ENCODE data around the gene ZSWIM8.

Gene ZSWIM8

GRCh38 chr10:73838008-73838567, 52.7 kb downstream of the ZSWIM8 start:
- Histone ChIP-seq H3K9me3 (ENCODE audit: control insufficient read depth, insufficient read depth, low read depth, low read length) (no peaks in the 10 kb centered on the region), H3K4me3 (ENCODE audit: low read depth, low read length) (no peak overlapping the region), H3K36me3 (ENCODE audit: control insufficient read depth in 2 of 2, insufficient read depth in 1 of 2, low read length in 2 of 2) (peaks cover 0 to 64% of the 10 kb centered on the region in 2 experiments; a peak in 2 of 3 replicates), H3K4me1 (ENCODE audit: control insufficient read depth, insufficient read depth, low read length) (no peaks in the 10 kb centered on the region), H3K27ac (ENCODE audit: extremely low read depth, low read depth, low read length) (no peak overlapping the region)
- ChIA-PET POLR2A (no interaction called here), CTCF (interaction anchor here (1.1 to 1.2 kb wide), 3 partner anchors 9 to 42 kb away, joined by 3 read pairs; no protein-coding TSS in a partner anchor)
- TF ChIP-seq ZNF24 (tag by site-specific recombination; IDR thresholded peaks at IDR 0.05) (no peak), ZNF341 (tag by site-specific recombination; IDR thresholded peaks at IDR 0.05; ENCODE audit: low read depth) (no peak), ZNF548 (tag by site-specific recombination; IDR thresholded peaks at IDR 0.05) (no peak), ZNF768 (tag by site-specific recombination; IDR thresholded peaks at IDR 0.05) (peak; percentile 95), IKZF3 (tag by site-specific recombination; IDR thresholded peaks at IDR 0.05) (no peak), ZNF48 (tag by site-specific recombination; IDR thresholded peaks at IDR 0.05) (no peak)
- TF ChIP-seq, protein P1, sequence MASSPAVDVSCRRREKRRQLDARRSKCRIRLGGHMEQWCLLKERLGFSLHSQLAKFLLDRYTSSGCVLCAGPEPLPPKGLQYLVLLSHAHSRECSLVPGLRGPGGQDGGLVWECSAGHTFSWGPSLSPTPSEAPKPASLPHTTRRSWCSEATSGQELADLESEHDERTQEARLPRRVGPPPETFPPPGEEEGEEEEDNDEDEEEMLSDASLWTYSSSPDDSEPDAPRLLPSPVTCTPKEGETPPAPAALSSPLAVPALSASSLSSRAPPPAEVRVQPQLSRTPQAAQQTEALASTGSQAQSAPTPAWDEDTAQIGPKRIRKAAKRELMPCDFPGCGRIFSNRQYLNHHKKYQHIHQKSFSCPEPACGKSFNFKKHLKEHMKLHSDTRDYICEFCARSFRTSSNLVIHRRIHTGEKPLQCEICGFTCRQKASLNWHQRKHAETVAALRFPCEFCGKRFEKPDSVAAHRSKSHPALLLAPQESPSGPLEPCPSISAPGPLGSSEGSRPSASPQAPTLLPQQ (tag by site-specific recombination; IDR thresholded peaks at IDR 0.05): no peak

- TF ChIP-seq ZNF398 (tag by site-specific recombination; IDR thresholded peaks at IDR 0.05) (no peak), KLF16 (tag by site-specific recombination; IDR thresholded peaks at IDR 0.05) (no peak), HOXA7 (CRISPR knock-in tag; IDR thresholded peaks at IDR 0.05; ENCODE audit: borderline replicate concordance) (no peak), ZSCAN30 (tag by site-specific recombination; IDR thresholded peaks at IDR 0.05) (no peak), ZNF521 (tag by site-specific recombination; IDR thresholded peaks at IDR 0.05) (no peak), MZF1 (tag by site-specific recombination; IDR thresholded peaks at IDR 0.05; ENCODE audit: borderline replicate concordance) (no peak), ZNF560 (tag by site-specific recombination; IDR thresholded peaks at IDR 0.05; ENCODE audit: borderline replicate concordance) (no peak), ZNF266 (tag by site-specific recombination; IDR thresholded peaks at IDR 0.05; ENCODE audit: low read depth) (no peak), ZNF623 (tag by site-specific recombination; IDR thresholded peaks at IDR 0.05) (no peak), ZNF423 (tag by site-specific recombination; IDR thresholded peaks at IDR 0.05) (no peak), SCRT1 (tag by site-specific recombination; IDR thresholded peaks at IDR 0.05; ENCODE audit: borderline replicate concordance) (no peak), KLF9 (tag by site-specific recombination; IDR thresholded peaks at IDR 0.05; ENCODE audit: low read depth) (no peak), ZNF677 (tag by site-specific recombination; IDR thresholded peaks at IDR 0.05) (no peak), ZFP37 (tag by site-specific recombination; IDR thresholded peaks at IDR 0.05) (no peak), ZNF624 (tag by site-specific recombination; IDR thresholded peaks at IDR 0.05) (no peak)
- TF ChIP-seq, protein P2, sequence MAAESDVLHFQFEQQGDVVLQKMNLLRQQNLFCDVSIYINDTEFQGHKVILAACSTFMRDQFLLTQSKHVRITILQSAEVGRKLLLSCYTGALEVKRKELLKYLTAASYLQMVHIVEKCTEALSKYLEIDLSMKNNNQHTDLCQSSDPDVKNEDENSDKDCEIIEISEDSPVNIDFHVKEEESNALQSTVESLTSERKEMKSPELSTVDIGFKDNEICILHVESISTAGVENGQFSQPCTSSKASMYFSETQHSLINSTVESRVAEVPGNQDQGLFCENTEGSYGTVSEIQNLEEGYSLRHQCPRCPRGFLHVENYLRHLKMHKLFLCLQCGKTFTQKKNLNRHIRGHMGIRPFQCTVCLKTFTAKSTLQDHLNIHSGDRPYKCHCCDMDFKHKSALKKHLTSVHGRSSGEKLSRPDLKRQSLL (tag by site-specific recombination; IDR thresholded peaks at IDR 0.05): no peak
- TF ChIP-seq, protein P3, sequence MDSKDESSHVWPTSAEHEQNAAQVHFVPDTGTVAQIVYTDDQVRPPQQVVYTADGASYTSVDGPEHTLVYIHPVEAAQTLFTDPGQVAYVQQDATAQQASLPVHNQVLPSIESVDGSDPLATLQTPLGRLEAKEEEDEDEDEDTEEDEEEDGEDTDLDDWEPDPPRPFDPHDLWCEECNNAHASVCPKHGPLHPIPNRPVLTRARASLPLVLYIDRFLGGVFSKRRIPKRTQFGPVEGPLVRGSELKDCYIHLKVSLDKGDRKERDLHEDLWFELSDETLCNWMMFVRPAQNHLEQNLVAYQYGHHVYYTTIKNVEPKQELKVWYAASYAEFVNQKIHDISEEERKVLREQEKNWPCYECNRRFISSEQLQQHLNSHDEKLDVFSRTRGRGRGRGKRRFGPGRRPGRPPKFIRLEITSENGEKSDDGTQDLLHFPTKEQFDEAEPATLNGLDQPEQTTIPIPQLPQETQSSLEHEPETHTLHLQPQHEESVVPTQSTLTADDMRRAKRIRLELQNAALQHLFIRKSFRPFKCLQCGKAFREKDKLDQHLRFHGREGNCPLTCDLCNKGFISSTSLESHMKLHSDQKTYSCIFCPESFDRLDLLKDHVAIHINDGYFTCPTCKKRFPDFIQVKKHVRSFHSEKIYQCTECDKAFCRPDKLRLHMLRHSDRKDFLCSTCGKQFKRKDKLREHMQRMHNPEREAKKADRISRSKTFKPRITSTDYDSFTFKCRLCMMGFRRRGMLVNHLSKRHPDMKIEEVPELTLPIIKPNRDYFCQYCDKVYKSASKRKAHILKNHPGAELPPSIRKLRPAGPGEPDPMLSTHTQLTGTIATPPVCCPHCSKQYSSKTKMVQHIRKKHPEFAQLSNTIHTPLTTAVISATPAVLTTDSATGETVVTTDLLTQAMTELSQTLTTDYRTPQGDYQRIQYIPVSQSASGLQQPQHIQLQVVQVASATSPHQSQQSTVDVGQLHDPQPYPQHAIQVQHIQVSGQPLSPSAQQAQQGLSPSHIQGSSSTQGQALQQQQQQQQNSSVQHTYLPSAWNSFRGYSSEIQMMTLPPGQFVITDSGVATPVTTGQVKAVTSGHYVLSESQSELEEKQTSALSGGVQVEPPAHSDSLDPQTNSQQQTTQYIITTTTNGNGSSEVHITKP (tag by site-specific recombination; IDR thresholded peaks at IDR 0.05): no peak
- no peaks in the 10 kb centered on the region for H3K4me1 ChIP-seq (ENCODE audit: control insufficient read depth, insufficient read depth, low read length)
- peaks cover 0 to 70% of the 10 kb centered on the region in 2 experiments; a peak in 2 of 3 replicates for H3K36me3 ChIP-seq (ENCODE audit: control insufficient read depth in 2 of 2, insufficient read depth in 1 of 2, low read length in 2 of 2)
- no peak overlapping the region for H3K4me3 ChIP-seq (ENCODE audit: low read depth, low read length)
- no peak overlapping the region for H3K27ac ChIP-seq (ENCODE audit: extremely low read depth, low read depth, low read length)
- ChIA-PET POLR2A (no interaction called here), CTCF (interaction anchor here (0.5 to 1.1 kb wide), 4 partner anchors 10 to 41 kb away, joined by 3 read pairs; no protein-coding TSS in a partner anchor)
- no peaks in the 10 kb centered on the region for H3K9me3 ChIP-seq (ENCODE audit: control insufficient read depth, insufficient read depth, low read depth, low read length)
These were observed 53.4 kb downstream of the ZSWIM8 start for GRCh38 chr10:73838827-73839226.

All from HEK293 (cell line).